ENCODE data around the gene IKZF5. TPM values are rescaled to one million over a fixed set of nuclear protein-coding genes. Genes with fewer than 3 reads are reported as not detected.

The IKZF5 gene
- total and polyA plus RNA-seq, 2 experiments from 2014 or later, result 6.9 to 10.5 TPM

DNA sequence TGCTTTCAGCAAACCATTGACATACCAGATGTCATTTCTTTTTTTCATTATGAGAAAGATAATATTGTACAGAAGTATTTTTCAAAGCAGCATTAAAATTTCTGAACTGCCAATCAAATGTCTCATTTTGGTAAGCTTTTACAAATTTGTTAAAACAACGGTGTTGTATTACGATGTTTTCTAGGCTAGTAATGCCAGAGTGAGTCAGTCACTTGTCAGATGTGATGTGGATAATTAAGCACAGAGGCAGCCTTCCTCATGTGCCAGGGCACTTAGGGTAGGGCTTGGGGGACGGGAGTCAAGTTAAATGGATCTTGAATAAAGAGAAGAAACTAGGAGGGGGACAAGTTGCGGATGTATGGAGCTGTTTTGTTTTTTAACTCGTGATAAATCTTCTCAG, 18.3 kb downstream of the IKZF5 start:
- ATAC-seq (no peak), DNase-seq (ENCODE audit: low spot score) (no peak)
- H3K79me2 ChIP-seq (replicated peaks; ENCODE audit: insufficient read depth), result no peaks in the 10 kb centered on the region
- peaks cover 3% of the 10 kb centered on the region; the same call in 1 of the 2 replicates for H3K36me3 ChIP-seq (ENCODE audit: insufficient read depth)
- no peaks in the 10 kb centered on the region for H3K9me3 Mint-ChIP-seq
- H3K27ac ChIP-seq (ENCODE audit: low read depth), result no peak overlapping the region
- H3K4me3 ChIP-seq, result no peak overlapping the region
- no peak overlapping the region for H3K27ac Mint-ChIP-seq
- H3K4me2 ChIP-seq, result no peak overlapping the region
- no peaks in the 10 kb centered on the region for H3K27me3 ChIP-seq (ENCODE audit: insufficient read depth)
- no peaks in the 10 kb centered on the region for H4K20me1 ChIP-seq (replicated peaks; ENCODE audit: insufficient read depth)
- no peaks in the 10 kb centered on the region for H3K4me1 ChIP-seq (ENCODE audit: insufficient read depth)
- no peaks in the 10 kb centered on the region for H3K27me3 Mint-ChIP-seq (ENCODE audit: insufficient read depth, low read depth, poor library complexity)
- peaks cover 12% of the 10 kb centered on the region for H3K36me3 Mint-ChIP-seq (ENCODE audit: low read depth)
- no peaks in the 10 kb centered on the region for H3F3A ChIP-seq (replicated peaks; ENCODE audit: low read depth)
- H3K4me1 Mint-ChIP-seq, result no peaks in the 10 kb centered on the region
- H3K4me3 Mint-ChIP-seq, result no peak overlapping the region
- no peak for TF ChIP-seq EZH2 (IDR thresholded peaks at IDR 0.05; ENCODE audit: low read depth, unreplicated experiment)
- TF ChIP-seq EZH2phosphoT487 (IDR thresholded peaks at IDR 0.05; ENCODE audit: unreplicated experiment), result no peak
- no peak for TF ChIP-seq POLR2AphosphoS5 (IDR thresholded peaks at IDR 0.05; ENCODE audit: low read depth)
- TF ChIP-seq, protein P1, sequence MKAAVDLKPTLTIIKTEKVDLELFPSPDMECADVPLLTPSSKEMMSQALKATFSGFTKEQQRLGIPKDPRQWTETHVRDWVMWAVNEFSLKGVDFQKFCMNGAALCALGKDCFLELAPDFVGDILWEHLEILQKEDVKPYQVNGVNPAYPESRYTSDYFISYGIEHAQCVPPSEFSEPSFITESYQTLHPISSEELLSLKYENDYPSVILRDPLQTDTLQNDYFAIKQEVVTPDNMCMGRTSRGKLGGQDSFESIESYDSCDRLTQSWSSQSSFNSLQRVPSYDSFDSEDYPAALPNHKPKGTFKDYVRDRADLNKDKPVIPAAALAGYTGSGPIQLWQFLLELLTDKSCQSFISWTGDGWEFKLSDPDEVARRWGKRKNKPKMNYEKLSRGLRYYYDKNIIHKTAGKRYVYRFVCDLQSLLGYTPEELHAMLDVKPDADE (IDR thresholded peaks at IDR 0.05), result no peak
- TF ChIP-seq CREB1 (CRISPR knock-in tag; IDR thresholded peaks at IDR 0.05; ENCODE audit: low read depth), result no peak
- no peak for TF ChIP-seq ZNF114 (CRISPR knock-in tag; IDR thresholded peaks at IDR 0.05)
- no peak for TF ChIP-seq NANOG (IDR thresholded peaks at IDR 0.05; ENCODE audit: borderline replicate concordance)
- no peak for TF ChIP-seq STAT1 (IDR thresholded peaks at IDR 0.05; ENCODE audit: unreplicated experiment)
- TF ChIP-seq, protein P2, sequence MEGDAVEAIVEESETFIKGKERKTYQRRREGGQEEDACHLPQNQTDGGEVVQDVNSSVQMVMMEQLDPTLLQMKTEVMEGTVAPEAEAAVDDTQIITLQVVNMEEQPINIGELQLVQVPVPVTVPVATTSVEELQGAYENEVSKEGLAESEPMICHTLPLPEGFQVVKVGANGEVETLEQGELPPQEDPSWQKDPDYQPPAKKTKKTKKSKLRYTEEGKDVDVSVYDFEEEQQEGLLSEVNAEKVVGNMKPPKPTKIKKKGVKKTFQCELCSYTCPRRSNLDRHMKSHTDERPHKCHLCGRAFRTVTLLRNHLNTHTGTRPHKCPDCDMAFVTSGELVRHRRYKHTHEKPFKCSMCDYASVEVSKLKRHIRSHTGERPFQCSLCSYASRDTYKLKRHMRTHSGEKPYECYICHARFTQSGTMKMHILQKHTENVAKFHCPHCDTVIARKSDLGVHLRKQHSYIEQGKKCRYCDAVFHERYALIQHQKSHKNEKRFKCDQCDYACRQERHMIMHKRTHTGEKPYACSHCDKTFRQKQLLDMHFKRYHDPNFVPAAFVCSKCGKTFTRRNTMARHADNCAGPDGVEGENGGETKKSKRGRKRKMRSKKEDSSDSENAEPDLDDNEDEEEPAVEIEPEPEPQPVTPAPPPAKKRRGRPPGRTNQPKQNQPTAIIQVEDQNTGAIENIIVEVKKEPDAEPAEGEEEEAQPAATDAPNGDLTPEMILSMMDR (conservative IDR thresholded peaks at IDR 0.05; ENCODE audit: low read depth in 2 of 2), result no peak
- TF ChIP-seq, protein P3, sequence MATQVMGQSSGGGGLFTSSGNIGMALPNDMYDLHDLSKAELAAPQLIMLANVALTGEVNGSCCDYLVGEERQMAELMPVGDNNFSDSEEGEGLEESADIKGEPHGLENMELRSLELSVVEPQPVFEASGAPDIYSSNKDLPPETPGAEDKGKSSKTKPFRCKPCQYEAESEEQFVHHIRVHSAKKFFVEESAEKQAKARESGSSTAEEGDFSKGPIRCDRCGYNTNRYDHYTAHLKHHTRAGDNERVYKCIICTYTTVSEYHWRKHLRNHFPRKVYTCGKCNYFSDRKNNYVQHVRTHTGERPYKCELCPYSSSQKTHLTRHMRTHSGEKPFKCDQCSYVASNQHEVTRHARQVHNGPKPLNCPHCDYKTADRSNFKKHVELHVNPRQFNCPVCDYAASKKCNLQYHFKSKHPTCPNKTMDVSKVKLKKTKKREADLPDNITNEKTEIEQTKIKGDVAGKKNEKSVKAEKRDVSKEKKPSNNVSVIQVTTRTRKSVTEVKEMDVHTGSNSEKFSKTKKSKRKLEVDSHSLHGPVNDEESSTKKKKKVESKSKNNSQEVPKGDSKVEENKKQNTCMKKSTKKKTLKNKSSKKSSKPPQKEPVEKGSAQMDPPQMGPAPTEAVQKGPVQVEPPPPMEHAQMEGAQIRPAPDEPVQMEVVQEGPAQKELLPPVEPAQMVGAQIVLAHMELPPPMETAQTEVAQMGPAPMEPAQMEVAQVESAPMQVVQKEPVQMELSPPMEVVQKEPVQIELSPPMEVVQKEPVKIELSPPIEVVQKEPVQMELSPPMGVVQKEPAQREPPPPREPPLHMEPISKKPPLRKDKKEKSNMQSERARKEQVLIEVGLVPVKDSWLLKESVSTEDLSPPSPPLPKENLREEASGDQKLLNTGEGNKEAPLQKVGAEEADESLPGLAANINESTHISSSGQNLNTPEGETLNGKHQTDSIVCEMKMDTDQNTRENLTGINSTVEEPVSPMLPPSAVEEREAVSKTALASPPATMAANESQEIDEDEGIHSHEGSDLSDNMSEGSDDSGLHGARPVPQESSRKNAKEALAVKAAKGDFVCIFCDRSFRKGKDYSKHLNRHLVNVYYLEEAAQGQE (IDR thresholded peaks at IDR 0.05; ENCODE audit: unreplicated experiment), result no peak
- no peak for TF ChIP-seq JUNB (IDR thresholded peaks at IDR 0.05; ENCODE audit: unreplicated experiment)
- no peak for TF ChIP-seq ZNF331 (CRISPR knock-in tag; IDR thresholded peaks at IDR 0.05; ENCODE audit: low read depth)
- TF ChIP-seq, protein P4, sequence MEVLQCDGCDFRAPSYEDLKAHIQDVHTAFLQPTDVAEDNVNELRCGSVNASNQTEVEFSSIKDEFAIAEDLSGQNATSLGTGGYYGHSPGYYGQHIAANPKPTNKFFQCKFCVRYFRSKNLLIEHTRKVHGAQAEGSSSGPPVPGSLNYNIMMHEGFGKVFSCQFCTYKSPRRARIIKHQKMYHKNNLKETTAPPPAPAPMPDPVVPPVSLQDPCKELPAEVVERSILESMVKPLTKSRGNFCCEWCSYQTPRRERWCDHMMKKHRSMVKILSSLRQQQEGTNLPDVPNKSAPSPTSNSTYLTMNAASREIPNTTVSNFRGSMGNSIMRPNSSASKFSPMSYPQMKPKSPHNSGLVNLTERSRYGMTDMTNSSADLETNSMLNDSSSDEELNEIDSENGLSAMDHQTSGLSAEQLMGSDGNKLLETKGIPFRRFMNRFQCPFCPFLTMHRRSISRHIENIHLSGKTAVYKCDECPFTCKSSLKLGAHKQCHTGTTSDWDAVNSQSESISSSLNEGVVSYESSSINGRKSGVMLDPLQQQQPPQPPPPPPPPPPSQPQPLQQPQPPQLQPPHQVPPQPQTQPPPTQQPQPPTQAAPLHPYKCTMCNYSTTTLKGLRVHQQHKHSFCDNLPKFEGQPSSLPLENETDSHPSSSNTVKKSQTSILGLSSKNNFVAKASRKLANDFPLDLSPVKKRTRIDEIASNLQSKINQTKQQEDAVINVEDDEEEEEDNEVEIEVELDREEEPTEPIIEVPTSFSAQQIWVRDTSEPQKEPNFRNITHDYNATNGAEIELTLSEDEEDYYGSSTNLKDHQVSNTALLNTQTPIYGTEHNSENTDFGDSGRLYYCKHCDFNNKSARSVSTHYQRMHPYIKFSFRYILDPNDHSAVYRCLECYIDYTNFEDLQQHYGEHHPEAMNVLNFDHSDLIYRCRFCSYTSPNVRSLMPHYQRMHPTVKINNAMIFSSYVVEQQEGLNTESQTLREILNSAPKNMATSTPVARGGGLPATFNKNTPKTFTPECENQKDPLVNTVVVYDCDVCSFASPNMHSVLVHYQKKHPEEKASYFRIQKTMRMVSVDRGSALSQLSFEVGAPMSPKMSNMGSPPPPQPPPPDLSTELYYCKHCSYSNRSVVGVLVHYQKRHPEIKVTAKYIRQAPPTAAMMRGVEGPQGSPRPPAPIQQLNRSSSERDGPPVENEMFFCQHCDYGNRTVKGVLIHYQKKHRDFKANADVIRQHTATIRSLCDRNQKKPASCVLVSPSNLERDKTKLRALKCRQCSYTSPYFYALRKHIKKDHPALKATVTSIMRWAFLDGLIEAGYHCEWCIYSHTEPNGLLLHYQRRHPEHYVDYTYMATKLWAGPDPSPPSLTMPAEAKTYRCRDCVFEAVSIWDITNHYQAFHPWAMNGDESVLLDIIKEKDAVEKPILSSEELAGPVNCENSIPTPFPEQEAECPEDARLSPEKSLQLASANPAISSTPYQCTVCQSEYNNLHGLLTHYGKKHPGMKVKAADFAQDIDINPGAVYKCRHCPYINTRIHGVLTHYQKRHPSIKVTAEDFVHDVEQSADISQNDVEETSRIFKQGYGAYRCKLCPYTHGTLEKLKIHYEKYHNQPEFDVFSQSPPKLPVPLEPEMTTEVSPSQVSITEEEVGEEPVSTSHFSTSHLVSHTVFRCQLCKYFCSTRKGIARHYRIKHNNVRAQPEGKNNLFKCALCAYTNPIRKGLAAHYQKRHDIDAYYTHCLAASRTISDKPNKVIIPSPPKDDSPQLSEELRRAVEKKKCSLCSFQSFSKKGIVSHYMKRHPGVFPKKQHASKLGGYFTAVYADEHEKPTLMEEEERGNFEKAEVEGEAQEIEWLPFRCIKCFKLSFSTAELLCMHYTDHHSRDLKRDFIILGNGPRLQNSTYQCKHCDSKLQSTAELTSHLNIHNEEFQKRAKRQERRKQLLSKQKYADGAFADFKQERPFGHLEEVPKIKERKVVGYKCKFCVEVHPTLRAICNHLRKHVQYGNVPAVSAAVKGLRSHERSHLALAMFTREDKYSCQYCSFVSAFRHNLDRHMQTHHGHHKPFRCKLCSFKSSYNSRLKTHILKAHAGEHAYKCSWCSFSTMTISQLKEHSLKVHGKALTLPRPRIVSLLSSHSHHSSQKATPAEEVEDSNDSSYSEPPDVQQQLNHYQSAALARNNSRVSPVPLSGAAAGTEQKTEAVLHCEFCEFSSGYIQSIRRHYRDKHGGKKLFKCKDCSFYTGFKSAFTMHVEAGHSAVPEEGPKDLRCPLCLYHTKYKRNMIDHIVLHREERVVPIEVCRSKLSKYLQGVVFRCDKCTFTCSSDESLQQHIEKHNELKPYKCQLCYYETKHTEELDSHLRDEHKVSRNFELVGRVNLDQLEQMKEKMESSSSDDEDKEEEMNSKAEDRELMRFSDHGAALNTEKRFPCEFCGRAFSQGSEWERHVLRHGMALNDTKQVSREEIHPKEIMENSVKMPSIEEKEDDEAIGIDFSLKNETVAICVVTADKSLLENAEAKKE (CRISPR knock-in tag; IDR thresholded peaks at IDR 0.05), result no peak
- no peaks in the 10 kb centered on the region for H3K9me2 ChIP-seq (ENCODE audit: insufficient read depth)
- no peak overlapping the region for H2AFZ ChIP-seq

Data from GM23338 (cell line).